OCI-LY1 (cell line): Measurements from ENCODE around the gene MAN1B1.

Experiments used
- EZH2 ChIP-seq: fragments of 200-600 bp; sonication (generic), shearing (Covaris generic); IDR thresholded peaks from 2 replicates; pipeline ENCODE4 v1.8.0; 2017; ENCODE audit warnings: borderline replicate concordance, mixed run types, mild to moderate bottlenecking, antibody characterized with exemption, low read length, moderate library complexity, mixed read lengths
- TF ChIP-seq, protein P1 (sequence below): fragments of 200-600 bp; sonication (generic), shearing (Covaris generic); IDR thresholded peaks from 2 replicates; pipeline ENCODE4 v1.5.1; 2017; ENCODE audit warnings: mild to moderate bottlenecking, antibody characterized with exemption, low read length, moderate library complexity, mixed read lengths

DNA sequence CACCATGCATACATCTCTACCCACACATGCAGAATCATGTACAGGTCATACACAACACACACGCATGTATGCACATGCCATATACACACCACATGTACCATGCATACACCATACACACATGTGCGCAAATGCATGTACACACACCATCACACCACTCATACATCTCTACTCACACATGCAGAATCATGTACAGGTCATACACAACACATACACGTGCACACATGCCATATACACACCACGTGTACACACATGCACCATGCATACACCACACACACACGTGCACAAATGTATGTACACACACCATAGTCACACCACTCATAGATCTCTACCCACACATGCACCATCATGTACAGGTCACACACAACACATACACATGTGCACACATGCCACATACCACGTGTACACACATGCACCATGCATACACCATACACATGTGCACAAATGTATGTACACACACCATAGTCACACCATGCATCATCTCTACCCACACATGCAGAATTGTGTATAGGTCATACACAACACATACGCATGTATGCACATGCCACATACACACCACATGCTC, 66.1 kb downstream of the MAN1B1 start:
- TF ChIP-seq, protein P1, sequence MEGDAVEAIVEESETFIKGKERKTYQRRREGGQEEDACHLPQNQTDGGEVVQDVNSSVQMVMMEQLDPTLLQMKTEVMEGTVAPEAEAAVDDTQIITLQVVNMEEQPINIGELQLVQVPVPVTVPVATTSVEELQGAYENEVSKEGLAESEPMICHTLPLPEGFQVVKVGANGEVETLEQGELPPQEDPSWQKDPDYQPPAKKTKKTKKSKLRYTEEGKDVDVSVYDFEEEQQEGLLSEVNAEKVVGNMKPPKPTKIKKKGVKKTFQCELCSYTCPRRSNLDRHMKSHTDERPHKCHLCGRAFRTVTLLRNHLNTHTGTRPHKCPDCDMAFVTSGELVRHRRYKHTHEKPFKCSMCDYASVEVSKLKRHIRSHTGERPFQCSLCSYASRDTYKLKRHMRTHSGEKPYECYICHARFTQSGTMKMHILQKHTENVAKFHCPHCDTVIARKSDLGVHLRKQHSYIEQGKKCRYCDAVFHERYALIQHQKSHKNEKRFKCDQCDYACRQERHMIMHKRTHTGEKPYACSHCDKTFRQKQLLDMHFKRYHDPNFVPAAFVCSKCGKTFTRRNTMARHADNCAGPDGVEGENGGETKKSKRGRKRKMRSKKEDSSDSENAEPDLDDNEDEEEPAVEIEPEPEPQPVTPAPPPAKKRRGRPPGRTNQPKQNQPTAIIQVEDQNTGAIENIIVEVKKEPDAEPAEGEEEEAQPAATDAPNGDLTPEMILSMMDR, result no peak
- TF ChIP-seq EZH2, result no peak
